Lower leg skin (tissue), 4 donors: ENCODE measurements around the gene DISP3. TPM values are rescaled to one million over a fixed set of nuclear protein-coding genes. Genes with fewer than 3 reads are reported as not detected.
"Not testable (repeated sequence)": the region's sequence is repeated elsewhere in the genome, so short reads cannot be mapped to it uniquely, and the experiment has no call there.

Experiments used
- DNase-seq, 2 donors: peaks; one replicate each; pipeline ENCODE4 v3.0.0-alpha.2; 2019; ENCODE audit warnings: low spot score in 2 of 2
- H3K4me3 ChIP-seq: fragments of 200-600 bp; sonication (generic); 2 replicates; pipeline ENCODE4 v1.5.1; 2017; ENCODE audit warnings: mild to moderate bottlenecking, low read depth; ENCODE audit not compliant: poor library complexity, severe bottlenecking
- POLR2A ChIP-seq, 2 donors: fragments of 450-650 bp; IDR thresholded peaks; one replicate each; pipeline ENCODE4 v1.6.1; 2016 to 2017; ENCODE audit warnings: antibody characterized with exemption in 2 of 2, mild to moderate bottlenecking in 1 of 2, moderate library complexity in 1 of 2
- WGBS, 2 donors: methylation state at CpG; one replicate each; pipeline ENCODE4 v1.1.5; 2018; 5-methylcytosine and 5-hydroxymethylcytosine counted together
- intact Hi-C: fragments of 100-400 bp; cut with DNase I; formaldehyde crosslinking; loops from one replicate; pipeline ENCODE4 v1.15.0; 2023; ENCODE audit warnings: low total_unique reads
- total RNA-seq, 4 donors: library from RNA; depleted of rRNA; stranded (reverse); fragments of >200 nt; gene quantifications; one replicate each; pipeline ENCODE4 v1.1.0, GENCODE V29; 2016
- TF ChIP-seq, protein P1 (sequence below), 3 donors: fragments of 450-650 bp; IDR thresholded peaks; one replicate each; pipeline ENCODE4 v1.5.1; 2016; ENCODE audit warnings: antibody characterized with exemption in 3 of 3, mild to moderate bottlenecking in 3 of 3, moderate library complexity in 2 of 3

The DISP3 gene
- total RNA-seq, 4 donors from 2014 or later, result not detected

DNA sequence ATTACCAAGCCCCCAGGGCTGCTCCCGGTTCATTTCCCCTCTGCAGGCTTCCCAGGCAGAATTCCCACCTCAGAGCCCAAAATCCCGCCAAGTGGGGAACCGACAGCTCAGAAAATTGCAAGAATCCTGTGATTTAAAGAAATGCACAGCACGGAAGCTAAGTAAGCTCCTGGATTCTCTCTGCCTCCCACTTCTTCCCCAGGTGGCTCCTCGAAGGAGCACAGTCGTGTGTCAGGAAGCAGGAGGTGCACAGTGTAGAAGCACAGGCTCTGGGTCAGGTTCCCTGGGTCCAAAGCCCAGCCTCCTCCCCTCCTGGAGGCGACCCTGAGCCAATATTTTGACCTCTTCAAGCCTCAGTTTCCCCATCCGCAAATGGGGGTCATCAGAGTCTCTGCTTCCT is 100.6 kb downstream of the DISP3 start:
- 54 to 57% methylated on average over 8 of the region's 8 CpGs for WGBS, 2 donors
- H3K4me3 ChIP-seq, result no peak overlapping the region
- intact Hi-C loops, result no loop called here
- no peak for DNase-seq
- no peak for TF ChIP-seq POLR2A (IDR thresholded peaks at IDR 0.05)

DNA sequence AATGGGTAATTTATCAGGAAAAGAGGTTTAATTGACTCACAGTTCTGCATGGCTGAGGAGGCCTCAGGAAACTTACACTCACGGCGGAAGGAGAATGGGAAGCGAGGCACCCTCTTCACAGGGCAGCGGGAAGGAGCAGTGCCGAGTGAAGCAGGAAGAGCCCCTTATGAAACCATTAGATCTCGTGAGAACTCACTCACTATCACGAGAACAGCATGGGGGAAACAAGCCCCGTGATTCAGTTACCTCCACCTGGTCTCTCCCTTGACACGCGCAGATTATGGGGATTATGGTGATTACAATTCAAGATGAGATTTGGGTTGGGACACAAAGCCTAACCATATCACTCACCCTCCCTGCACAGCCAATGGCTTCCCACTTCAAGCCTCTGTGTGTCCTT is 101.1 kb downstream of the DISP3 start:
- DNase-seq, intact Hi-C loops, H3K4me3 ChIP-seq: not testable (repeated sequence)
- 65 to 66% methylated on average over 10 of the region's 10 CpGs for WGBS, 2 donors

DNA sequence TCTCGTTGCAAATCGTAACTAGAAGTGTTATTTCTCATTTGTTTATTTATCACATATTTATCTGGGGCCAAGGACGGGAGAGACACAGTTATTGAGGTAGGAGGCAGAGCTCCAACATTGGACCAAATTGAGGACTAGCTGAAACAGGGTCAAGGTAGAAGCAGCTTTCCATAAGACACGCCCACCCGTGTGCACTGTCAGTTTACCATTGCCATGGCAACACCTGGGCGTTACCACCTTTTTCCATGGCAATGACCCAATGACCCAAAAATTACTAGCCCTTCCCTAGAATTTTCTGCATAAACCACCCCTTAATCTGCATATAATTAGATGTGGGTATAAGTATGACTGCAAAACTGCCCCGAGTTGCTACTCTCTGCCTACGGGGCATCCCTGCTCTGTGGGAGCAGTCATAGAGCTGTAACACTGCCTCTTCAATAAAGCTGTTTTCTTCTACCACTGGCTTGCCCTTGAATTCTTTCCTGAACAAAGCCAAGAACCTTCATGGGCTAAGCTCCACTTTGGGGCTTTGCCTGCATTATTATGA is 102.6 kb downstream of the DISP3 start:
- WGBS, 2 donors, result 52 to 60% methylated on average over 8 of the region's 8 CpGs
- no peak for DNase-seq
- TF ChIP-seq, protein P1, sequence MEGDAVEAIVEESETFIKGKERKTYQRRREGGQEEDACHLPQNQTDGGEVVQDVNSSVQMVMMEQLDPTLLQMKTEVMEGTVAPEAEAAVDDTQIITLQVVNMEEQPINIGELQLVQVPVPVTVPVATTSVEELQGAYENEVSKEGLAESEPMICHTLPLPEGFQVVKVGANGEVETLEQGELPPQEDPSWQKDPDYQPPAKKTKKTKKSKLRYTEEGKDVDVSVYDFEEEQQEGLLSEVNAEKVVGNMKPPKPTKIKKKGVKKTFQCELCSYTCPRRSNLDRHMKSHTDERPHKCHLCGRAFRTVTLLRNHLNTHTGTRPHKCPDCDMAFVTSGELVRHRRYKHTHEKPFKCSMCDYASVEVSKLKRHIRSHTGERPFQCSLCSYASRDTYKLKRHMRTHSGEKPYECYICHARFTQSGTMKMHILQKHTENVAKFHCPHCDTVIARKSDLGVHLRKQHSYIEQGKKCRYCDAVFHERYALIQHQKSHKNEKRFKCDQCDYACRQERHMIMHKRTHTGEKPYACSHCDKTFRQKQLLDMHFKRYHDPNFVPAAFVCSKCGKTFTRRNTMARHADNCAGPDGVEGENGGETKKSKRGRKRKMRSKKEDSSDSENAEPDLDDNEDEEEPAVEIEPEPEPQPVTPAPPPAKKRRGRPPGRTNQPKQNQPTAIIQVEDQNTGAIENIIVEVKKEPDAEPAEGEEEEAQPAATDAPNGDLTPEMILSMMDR (IDR thresholded peaks at IDR 0.05), result no peak
- no peak for TF ChIP-seq POLR2A (IDR thresholded peaks at IDR 0.05)
- no peak overlapping the region for H3K4me3 ChIP-seq
- intact Hi-C loops, result no loop called here

DNA sequence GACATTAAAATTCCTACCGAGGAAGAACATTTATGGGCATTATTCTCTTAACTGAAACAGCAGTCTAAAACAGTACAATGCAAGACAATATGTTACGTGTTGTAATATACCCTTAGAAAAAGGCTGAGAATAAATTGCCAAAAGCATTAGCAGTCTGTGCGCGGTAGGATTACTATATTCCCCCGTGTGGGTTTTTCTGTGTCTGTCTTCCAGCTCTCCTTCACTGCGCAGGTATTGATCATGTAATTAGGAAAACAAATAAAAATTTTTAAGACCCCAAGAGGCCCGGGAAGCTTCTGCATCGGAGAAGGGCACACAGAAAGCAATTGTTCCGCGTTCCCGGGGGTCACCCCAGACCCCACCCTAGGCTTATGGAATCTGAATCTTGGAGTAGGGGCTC is 106.4 kb downstream of the DISP3 start:
- intact Hi-C loops, result no loop called here
- H3K4me3 ChIP-seq, result no peak overlapping the region
- WGBS, 2 donors, result 83 to 88% methylated on average over 11 of the region's 11 CpGs

More for the DNA sequence above, 106.4 kb downstream of the DISP3 start:
- TF ChIP-seq POLR2A (IDR thresholded peaks at IDR 0.05), result no peak
- TF ChIP-seq, protein P1 (IDR thresholded peaks at IDR 0.05), result no peak
- DNase-seq, result no peak

Other genes starting within 250 kb of the DISP3 start
- 10 to 100 TPM; 28.7 to 31.5 (median 29.7) TPM for gene MTOR, start 216.6 kb upstream of the DISP3 start, total RNA-seq
- gene UBIAD1, start 206.0 kb upstream of the DISP3 start, total RNA-seq, result 10 to 100 TPM in 3 of 4 donors, 1 to 10 TPM in 1; 7.4 to 23.0 (median 14.6) TPM
- 10 to 100 TPM in 3 of 4 donors, 1 to 10 TPM in 1; 9.1 to 19.5 (median 14.9) TPM for gene FBXO2, start 175.3 kb downstream of the DISP3 start, total RNA-seq
- 10 to 100 TPM; 25.0 to 32.3 (median 27.0) TPM for gene FBXO44, start 175.7 kb downstream of the DISP3 start, total RNA-seq
- gene FBXO6, start 185.0 kb downstream of the DISP3 start, total RNA-seq, result 10 to 100 TPM; 14.1 to 18.8 (median 16.7) TPM
- 10 to 100 TPM; 22.7 to 40.0 (median 32.5) TPM for gene MAD2L2, start 202.0 kb downstream of the DISP3 start, total RNA-seq
- under 1 TPM in 3 of 4 donors, not detected in 1; 0.15 to 0.52 (median 0.36) TPM for gene DRAXIN, start 212.6 kb downstream of the DISP3 start, total RNA-seq